Stimulated activated CD4-positive, alpha-beta T cell treated with anti-CD3 and anti-CD28 coated beads, Interleukin-2, amount 100 ng/mL, for 48 hours (primary cell): ENCODE data around the gene ZNF570.
A peak's percentile ranks its signal among the peaks of the same experiment; 100 is the strongest.

Experiments
- DNase-seq, 2 donors: peaks; one replicate each; pipeline ENCODE4 v3.0.0-alpha.2; 2020

Gene ZNF570

DNA sequence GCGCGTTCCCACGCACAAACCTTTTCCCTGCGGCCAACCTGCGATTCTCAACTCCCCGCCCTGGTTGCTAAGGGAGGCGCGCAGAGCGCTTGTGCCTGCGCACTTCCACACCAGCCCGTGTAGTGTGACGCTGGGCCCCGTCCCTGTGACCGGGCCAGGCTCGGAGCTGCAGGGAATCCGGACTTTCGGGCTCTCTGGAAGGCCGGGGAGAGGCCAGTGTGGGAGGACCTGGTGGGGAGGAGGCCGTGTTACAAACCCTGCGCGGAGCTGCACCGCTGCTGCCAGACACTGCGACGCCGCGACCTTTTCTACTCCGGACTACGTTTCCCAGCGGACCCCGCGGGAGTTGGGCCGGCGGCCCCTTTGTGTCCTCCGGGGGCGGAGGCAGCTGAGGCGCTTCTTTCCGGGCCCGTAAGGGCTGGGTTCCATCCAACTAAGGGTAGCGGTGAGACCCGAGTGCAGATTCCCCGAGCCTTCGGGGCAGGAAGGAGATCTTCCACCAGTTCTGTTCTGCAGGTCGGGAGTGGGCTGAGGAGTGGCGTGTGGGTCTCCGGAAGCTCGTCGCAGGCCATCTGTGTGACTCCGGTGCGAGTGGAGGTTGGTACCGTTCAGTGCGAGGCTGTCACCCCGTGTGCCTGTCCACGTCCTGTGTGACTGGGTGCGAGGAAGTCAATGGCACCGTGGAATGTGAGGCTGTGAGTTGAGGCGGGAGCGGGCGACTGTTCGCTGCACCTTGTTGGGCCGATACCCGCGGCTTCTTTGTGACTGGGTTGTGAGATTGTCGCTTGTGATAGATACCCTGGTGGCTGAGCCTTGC lies at the start of gene ZNF570:
Gene ZNF570, plus strand, starts transcription at position 396 of the 817 bp plus-strand sequence. CDS start 999 bp downstream, outside the sequence.
- peak; percentile 78 to 79 for DNase-seq

DNA sequence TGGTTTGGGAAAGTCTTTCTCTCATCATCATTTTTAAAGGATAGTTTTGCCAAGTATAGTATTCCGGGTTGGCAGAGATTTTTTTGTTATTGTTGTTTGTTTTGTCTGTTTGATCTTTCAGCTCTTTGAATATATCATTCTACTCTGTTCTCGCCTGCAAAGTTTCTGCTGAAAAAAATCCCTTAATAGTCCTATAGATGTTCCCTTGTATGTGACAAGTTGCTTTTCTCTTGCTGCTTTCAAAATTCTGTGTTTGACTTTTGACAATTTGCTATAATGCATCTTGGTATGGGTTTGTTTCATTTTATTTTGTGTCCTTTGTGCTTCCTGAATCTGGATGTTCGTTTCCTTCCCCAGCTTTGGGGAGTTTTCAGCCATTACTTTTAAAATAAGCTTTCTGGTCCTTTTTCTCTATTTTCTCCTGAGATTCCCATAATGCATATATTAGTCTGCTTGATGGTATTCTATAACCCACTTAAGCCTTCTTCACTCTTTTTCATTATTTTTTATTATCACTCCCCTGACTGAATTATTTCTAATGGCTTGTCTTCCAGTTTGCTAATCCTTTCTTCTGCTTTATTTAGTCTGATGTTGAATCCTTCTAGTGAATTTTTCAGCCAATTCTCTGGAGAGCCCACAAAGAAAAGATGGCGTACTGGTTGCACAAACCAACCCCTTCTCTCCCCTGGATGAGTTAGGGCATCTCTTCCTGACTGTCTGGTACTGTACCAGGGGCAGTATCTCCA lies 16.5 kb upstream of the ZNF570 start:
- DNase-seq = no peak

DNA sequence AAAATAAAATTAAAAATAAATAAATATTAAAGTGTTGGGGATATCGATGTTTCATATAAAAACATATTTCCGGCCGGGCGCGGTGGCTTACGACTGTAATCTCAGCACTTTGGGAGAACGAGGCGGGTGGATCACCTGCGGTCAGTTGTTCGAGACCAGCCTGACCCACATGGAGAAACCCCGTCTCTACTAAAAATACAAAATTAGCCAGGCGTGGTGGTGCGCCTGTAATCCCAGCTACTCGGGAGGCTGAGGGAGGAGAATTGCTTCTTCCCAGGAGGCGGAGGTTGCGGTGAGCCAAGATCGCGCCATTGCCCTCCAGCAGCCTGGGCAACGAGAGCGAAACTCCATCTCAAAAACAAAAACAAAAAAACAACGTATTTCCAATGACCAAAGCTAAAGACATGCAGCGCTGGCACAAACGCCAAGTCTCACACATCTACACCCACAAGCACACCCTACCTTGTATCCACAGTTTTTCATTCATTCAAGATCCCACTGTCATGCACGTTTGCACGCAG lies 2.8 kb upstream of the ZNF570 start:
- DNase-seq = no peak

DNA sequence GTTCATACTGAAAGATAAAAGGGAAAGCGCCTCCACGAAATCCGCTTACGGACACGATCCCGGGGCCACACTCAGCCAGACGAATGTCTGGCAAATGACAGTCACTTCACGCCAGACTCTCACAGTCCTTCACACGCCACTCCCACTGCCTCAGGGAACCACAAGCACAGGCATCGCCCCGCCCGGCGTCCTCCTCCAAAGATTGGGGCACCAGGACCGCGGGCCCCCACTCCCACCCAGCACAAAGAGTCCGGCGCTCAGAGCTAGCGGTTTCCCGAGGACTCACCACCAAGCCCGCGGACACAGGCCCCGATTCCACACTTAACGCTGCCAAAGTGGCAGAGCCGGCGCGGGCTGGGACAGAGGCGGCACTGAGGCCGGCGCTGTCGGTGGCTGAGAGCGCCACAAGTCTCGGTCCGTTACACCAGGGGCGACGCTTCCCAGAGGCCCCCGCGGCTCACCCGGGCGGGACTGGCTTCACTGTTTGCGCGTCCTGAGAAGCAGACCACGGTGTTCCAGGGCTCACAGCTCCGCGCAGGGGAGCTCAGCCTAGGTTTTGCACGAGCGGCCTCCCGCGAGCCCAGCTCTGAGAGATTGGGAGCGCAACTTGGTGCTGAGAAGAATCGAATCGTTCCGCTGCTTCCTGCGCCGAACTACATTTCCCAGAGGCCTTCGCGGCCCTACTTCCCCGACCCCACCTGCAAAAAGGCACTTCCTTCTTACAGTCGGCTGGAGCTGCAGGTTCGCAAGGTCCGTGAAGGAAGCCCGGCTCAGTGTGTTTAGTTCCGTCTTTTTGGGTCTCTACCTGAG lies 2.2 kb upstream of the ZNF570 start, which contains the start of gene ZNF569:
Gene ZNF569, minus strand, starts transcription at position 647 of the 810 bp plus-strand sequence. CDS start 22,523 bp downstream, outside the sequence.
- DNase-seq = peak; percentile 73 to 75

DNA sequence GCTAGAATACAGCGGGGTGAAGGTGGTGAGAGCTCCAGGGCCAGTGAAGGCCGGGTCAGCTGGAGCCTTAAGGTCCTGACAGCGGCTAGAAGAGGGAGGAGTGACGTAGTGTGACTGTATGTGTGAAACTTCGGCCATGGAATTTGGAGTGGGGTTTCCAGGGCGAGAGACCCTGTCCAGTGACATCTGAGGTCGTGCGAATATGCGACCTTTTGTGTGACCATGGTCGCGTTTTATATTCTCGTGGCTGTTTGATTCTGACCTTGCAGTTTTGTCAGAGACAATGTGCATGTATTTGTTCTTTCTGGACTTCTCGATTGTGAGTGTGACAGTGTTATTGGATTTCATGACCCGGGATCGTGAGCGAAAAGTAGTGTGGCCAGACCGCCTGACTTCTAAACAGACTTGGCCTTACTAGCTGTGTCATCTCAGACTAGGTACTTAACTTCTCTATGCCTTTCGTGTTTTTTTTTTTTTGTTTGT lies 1.5 kb upstream of the ZNF570 start:
- DNase-seq = no peak

DNA sequence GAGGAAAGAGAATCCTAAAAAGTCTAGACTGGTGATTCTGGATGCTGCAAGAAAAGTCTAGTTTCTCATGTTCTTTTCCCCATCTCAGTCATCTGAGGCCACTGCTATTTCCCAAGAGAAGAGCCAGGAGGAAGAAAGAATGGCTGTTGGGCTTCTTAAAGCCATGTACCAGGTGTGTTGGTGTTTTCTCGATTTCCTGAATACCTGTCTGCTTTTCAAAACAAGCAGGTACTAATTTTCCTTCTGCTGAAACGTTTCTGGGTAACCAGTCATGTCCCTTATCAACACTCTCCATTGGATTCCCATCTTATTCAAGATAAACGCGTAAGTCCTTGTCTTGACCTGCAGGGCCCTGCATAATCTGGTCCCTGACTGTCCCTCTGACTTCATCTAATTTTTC lies 1.1 kb downstream of the ZNF570 start:
- DNase-seq = no peak

DNA sequence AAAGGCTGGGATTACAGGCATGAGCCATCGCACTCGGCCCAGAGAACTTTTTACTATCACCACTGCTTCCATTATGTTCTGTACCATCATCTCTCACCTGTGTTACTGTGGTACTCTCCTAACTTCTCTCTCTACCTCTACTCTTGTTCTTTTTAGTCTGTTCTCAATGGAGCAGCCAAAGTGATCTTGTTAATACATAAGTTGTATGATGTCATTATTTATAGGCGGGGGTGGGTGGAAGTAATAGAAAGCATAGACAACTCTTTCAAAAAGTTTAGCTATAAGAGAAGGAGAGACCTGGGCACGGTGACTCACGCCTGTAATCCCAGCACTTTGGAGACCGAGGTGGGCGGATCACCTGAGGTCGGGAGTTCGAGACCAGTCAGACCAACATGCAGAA lies 3.0 kb downstream of the ZNF570 start:
- DNase-seq = no peak

DNA sequence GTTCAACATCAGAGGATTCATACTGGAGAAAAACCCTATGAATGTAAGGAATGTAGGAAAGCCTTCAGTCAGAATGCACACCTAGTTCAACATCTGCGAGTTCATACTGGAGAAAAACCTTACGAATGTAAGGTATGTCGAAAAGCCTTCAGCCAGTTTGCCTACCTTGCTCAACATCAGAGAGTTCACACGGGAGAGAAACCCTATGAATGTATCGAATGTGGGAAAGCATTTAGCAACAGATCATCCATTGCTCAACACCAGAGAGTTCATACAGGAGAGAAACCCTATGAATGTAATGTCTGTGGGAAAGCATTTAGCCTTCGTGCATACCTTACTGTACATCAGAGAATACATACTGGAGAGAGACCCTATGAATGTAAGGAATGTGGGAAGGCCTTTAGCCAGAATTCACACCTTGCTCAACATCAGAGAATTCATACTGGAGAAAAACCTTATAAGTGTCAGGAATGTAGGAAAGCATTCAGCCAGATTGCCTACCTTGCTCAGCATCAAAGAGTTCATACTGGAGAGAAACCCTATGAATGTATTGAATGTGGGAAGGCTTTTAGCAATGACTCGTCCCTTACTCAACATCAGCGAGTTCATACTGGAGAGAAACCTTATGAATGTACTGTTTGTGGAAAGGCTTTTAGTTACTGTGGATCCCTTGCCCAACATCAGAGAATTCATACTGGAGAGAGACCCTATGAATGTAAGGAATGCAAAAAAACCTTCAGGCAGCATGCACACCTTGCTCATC lies 15.4 kb downstream of the ZNF570 start:
- no peak for DNase-seq

DNA sequence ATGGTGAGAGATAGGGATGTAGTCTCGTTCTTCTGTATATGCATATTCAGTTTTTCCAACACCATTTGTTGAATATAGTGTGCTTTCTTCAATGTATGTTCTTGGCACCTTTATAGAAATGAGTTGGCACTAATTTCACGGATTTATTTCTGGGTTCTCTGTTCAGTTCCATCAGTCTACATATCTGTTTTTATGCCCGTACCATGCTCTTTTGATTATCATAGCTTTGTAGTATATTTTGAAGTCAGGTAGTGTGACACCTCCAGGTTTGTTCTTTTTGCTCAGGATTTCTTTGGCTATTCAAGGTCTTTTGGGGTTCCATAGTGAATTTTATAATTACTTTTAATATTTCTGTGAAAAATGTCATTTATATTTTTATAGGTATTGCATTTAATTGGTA lies 23.1 kb downstream of the ZNF570 start:
- DNase-seq = no peak

DNA sequence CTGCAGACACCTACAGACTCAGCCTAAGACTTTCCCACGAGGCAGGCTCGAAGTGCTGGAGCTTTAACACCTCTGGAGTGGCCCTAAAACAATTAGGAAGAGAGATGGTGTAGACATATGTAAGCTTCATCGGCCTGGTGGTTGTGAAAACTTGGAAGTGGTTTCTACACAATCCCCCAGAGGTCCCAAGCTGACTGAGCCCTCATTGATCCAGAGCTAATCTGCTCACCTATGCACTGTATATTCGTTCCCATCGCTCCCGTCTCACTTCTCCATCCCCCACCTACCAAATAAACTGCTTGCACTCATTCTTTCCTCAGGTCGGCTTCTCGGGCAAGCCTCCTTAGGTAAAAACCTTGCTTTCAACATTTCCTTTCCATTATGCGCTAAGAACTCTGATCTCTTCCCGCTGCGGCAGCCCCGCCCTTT lies 36.8 kb downstream of the ZNF570 start:
- no peak for DNase-seq

DNA sequence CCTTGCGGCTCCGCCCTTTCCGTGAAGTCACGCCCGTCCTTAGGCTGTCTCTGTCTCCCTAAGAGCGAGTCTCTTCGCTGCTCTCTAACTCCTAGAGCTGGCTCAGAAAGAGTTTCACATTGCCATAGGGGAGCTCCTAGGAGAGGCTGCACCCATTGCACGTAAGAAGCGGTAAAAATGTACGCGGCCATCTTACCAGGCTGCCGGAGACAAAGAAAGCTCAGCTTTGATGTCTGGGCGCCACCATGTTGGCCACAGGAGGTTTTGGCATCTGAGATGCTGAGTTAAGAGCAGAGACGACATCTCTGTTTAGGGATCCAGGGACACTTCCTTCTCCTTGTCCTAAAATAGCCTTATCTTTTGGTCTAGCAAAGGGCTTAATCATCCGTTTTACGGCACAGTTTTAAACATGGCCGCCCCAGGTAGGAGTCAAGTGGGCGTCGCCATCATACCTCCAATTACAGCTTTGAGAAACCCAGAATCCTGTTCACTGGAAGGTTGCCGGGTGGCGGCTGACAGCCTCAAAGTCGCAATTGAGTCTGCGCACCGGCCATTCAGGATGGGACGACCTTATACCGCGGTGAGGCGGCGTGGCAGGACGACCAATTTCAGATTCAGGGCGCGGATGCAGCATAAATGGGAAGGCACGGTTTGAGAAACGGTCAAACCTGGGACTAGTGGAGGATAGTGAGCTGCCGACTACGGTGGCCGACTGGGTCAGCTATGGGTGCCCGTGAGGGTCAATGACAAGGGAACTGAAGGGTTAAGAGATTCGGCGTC lies 37.4 kb downstream of the ZNF570 start, which contains the start of gene ZNF793:
Gene ZNF793, plus strand, starts transcription at position 553 of the 780 bp plus-strand sequence. CDS start 16,501 bp downstream, outside the sequence.
- peak; percentile 61 to 76 for DNase-seq

DNA sequence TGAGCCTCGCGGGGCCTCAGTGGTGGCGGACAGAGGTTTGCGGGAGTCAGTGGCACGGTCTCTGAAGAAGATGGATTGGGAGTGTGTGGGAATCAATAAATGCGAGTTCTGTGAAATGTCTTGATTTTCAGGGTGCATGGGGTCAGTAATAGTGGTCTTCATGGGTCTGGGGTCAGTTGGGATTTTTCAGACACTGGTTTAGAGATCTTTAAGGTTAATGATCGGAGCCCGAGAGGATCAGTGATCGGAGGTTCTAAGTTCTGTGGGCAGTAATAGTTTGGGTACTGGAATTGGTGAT lies 38.0 kb downstream of the ZNF570 start:
- DNase-seq = no peak

DNA sequence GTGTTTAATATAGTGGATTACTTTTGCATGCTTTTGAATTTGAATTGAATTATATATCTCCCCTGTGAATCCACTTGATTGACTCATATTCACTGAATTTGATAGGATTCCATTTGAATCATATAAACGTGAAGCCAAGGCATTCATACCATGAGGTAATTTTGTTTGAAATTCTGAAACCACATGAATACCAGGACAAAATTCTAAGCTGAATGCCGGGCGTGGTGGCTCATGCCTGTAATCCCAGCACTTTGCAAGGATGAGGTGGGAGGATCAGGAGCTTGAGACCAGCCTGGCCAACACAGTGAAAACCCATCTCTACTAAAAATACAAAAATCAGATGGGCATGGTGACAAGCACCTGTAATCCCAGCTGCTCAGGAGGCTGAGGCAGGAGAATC lies 42.0 kb downstream of the ZNF570 start:
- DNase-seq = no peak

DNA sequence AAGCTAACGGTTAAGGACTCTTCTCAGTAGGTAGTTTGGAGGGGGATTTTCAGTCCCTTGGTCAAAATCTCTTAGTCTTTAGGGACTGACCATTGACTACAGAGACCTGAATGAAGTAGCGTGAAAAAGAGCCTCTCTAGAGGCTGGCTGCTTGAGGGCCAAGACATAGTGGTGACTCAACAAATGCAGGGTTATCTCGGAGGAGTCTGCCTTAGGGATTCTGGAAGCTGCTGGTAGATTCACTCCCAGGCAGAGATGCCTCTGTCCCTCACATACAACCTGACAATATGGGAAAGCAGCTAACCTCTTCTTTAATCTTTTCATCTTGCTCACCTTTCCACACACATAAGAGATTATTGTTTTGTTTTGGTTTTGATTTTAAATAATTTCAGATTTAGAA lies 42.7 kb downstream of the ZNF570 start:
- no peak for DNase-seq

DNA sequence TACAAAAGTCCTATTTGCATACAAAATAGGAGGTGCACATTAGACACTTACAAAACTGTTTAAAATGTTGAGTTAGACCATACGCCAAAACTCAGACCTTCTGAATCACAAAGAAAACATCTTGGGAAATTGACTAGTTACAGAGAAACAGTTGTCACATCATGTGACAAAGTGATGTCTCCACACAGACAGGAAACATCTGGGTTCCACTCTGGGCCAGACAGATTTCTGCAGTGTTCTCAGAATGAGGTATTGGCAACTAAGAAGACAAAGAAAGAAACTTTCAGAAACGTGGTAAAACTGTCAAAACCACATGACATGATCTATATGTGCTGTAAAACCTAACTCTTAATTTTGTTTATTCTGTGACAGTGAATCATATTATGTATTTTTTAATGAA lies 44.2 kb downstream of the ZNF570 start:
- no peak for DNase-seq

DNA sequence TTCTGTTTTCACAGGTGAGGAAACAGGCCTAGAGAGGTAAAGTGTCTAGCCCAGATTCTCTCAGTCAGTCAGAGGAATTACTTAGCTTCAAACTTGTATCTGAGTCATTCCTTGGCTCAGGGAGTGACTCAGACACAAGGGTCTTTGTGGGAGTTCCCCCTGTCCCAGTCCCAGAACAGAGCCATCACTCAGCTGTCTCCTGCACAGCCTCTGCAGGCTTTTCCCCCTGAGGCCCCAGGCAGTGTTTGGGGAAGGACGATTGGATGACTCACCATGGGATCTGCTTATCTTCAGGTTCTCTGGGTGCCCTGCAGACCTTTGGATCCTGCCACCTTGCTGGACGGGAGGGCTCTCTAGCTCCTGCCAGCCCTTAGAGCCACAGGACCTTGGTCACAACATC lies 50.7 kb downstream of the ZNF570 start:
- DNase-seq = no peak

DNA sequence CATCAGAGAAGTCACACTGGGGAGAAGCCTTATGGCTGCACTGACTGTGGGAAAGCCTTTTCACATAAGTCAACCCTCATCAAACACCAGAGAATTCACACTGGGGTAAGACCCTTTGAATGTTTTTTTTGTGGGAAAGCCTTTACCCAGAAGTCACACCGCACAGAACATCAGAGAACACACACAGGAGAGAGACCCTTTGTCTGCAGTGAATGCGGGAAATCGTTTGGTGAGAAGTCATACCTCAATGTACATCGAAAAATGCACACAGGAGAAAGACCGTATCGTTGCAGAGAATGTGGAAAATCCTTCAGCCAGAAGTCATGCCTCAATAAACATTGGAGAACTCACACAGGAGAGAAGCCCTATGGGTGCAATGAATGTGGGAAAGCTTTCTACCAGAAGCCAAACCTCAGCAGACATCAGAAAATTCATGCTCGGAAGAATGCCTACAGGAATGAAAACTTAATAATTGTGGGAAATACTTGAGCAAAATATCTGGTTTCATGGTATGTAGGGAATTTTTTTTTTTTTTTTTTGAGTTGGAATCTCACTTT lies 68.3 kb downstream of the ZNF570 start:
- no peak for DNase-seq
